GM13976 (cell line): ENCODE measurements around the gene IL31RA.
"Not testable (repeated sequence)": the region's sequence is repeated elsewhere in the genome, so short reads cannot be mapped to it uniquely, and the experiment has no call there.

Experiments used
- DNase-seq: peaks from one replicate; pipeline ENCODE4 v3.0.0; 2012; ENCODE audit warnings: low spot score
- CTCF ChIP-seq: IDR thresholded peaks from 2 replicates; pipeline ENCODE4 v1.5.1; 2012; ENCODE audit warnings: borderline replicate concordance, mild to moderate bottlenecking; ENCODE audit not compliant: insufficient read depth; ENCODE audit errors: extremely low read depth, missing control alignments, control extremely low read depth
- in situ Hi-C: fragments of 300-500 bp; cut with MboI; formaldehyde crosslinking; loops from one replicate; pipeline ENCODE4 v1.12.0; 2022; ENCODE audit warnings: low sequenced_read_pairs, mixed read lengths, inconsistent platforms; ENCODE audit not compliant: unreplicated experiment

The IL31RA gene

GRCh38 chr5:55932700-55933099 lies 81.5 kb downstream of the IL31RA start:
- in situ Hi-C loops = loop anchor here (10.0 kb wide), 1 partner anchor 262 kb away; no protein-coding TSS in a partner anchor
- DNase-seq = no peak
- TF ChIP-seq CTCF = no peak

- no peak for TF ChIP-seq CTCF
Measured at GRCh38 chr5:55933377-55934114, 82.4 kb downstream of the IL31RA start.

DNA sequence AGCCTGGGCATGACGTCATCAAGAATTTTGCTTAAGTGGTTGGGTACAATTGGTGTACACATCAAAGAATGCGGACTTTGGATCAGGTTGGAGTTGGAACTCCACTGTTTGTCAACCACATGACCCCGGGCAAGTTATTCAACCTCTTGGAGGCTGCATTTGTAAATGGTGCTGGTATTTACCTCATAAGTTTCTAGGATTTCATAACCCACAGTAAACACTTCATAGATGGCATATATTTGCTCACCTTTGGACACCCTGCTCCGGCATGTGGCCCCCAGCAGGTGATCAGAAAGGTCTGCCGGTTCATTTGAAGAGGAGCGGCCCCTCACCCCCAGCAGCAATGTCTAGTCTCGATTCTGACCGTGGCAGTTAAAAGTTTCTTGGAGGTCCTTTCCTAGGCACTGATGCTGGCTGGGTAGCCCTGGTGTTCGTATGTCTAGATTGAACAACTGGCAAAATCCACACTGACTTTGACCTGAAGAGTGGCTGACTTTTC lies 83.0 kb downstream of the IL31RA start:
- DNase-seq = no peak
- in situ Hi-C loops = loop anchor here (10.0 kb wide), 1 partner anchor 261 kb away; no protein-coding TSS in a partner anchor
- TF ChIP-seq CTCF = no peak

More at GRCh38 chr5:55933377-55934114, 82.4 kb downstream of the IL31RA start:
- no peak for DNase-seq
- in situ Hi-C loops = loop anchor here (10.0 kb wide), 1 partner anchor 261 kb away; no protein-coding TSS in a partner anchor

GRCh38 chr5:55934720-55935119 lies 83.6 kb downstream of the IL31RA start:
- no peak for TF ChIP-seq CTCF
- DNase-seq = no peak
- in situ Hi-C loops = loop anchor here (10.0 kb wide), 1 partner anchor 260 kb away; no protein-coding TSS in a partner anchor

- peak; percentile 5 for TF ChIP-seq CTCF
- in situ Hi-C loops = loop anchor here (10.0 kb wide), 1 partner anchor 259 kb away; no protein-coding TSS in a partner anchor
Measured at GRCh38 chr5:55935371-55935770, 84.2 kb downstream of the IL31RA start.

DNA sequence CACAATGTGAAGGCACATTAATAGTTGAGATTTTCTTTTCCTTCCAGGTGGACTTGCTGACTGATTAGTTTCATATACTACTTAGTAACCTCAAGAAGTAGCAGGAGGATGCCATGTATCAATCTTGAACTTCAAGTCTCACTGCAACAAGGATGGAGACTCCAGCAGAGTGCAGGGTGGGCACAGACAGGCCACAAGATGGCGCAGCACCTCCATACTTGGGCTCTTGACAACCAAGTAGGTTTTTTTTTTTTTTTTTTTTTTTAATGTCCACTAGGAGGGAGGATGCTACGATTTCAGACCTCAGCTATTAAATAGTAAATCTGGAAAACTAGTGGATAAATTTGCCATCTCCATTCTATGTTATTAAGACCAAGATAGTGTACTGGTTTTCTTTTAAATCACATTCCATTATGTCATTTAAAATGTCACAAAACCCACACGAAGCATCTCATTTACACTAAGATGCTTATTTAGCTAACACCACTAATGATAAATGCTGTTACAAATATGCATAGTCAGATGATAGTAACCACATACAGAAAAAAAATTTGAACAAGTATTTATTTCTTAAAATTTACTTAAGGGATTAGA lies 85.0 kb downstream of the IL31RA start:
- TF ChIP-seq CTCF = peak; percentile 87
- in situ Hi-C loops = loop anchor here (10.0 kb wide), 1 partner anchor 259 kb away; no protein-coding TSS in a partner anchor
- peak; percentile 74 for DNase-seq

More at GRCh38 chr5:55935371-55935770, 84.2 kb downstream of the IL31RA start:
- DNase-seq = no peak

- DNase-seq = not testable (repeated sequence)
- in situ Hi-C loops = loop anchor here (10.0 kb wide), 1 partner anchor 257 kb away; no protein-coding TSS in a partner anchor
Measured at GRCh38 chr5:55937598-55937997, 86.4 kb downstream of the IL31RA start.

- DNase-seq, in situ Hi-C loops: not testable (repeated sequence)
Measured at GRCh38 chr5:55941154-55941553, 90.0 kb downstream of the IL31RA start.
